ENCODE data around the gene ZBTB16.

The ZBTB16 gene

DNA sequence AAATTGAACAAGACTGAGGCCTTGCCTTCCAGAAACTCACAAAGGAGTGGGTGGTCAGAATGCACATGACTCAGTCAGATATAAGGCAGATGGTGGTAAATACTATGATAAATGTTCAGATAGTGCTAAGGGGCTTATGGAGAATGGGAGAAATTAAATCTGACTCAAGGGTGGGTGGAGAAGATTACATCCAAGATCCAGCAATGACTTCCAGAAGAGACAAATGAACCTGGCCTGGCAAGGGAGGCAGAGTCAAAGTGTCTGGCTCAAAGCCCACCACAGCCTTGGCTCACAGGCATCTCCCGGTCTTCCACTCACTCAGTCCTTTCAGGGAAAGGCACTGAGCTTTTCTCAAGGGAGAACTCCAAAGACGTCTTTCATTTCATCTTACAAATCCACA is 6.1 kb upstream of the ZBTB16 start:
- TF ChIP-seq, protein P1, sequence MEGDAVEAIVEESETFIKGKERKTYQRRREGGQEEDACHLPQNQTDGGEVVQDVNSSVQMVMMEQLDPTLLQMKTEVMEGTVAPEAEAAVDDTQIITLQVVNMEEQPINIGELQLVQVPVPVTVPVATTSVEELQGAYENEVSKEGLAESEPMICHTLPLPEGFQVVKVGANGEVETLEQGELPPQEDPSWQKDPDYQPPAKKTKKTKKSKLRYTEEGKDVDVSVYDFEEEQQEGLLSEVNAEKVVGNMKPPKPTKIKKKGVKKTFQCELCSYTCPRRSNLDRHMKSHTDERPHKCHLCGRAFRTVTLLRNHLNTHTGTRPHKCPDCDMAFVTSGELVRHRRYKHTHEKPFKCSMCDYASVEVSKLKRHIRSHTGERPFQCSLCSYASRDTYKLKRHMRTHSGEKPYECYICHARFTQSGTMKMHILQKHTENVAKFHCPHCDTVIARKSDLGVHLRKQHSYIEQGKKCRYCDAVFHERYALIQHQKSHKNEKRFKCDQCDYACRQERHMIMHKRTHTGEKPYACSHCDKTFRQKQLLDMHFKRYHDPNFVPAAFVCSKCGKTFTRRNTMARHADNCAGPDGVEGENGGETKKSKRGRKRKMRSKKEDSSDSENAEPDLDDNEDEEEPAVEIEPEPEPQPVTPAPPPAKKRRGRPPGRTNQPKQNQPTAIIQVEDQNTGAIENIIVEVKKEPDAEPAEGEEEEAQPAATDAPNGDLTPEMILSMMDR (IDR thresholded peaks at IDR 0.05), result no peak
- H3K4me2 ChIP-seq (ENCODE audit: low read length), result no peak overlapping the region
- H3K79me2 ChIP-seq, result no peaks in the 10 kb centered on the region
- no peak overlapping the region for H3K9ac ChIP-seq
- no peaks in the 10 kb centered on the region for H3K27me3 ChIP-seq (ENCODE audit: control insufficient read depth, insufficient read depth, low read length)
- no peak overlapping the region for H3K4me3 ChIP-seq (ENCODE audit: low read depth, low read length)
- no peak overlapping the region for H3K27ac ChIP-seq
- H3K36me3 ChIP-seq (ENCODE audit: control insufficient read depth, insufficient read depth, low read length), result no peaks in the 10 kb centered on the region
- H3K4me1 ChIP-seq, result no peaks in the 10 kb centered on the region
- no peak overlapping the region for H2AFZ ChIP-seq
- H3K9me3 ChIP-seq (ENCODE audit: control insufficient read depth, low read length), result no peaks in the 10 kb centered on the region

DNA sequence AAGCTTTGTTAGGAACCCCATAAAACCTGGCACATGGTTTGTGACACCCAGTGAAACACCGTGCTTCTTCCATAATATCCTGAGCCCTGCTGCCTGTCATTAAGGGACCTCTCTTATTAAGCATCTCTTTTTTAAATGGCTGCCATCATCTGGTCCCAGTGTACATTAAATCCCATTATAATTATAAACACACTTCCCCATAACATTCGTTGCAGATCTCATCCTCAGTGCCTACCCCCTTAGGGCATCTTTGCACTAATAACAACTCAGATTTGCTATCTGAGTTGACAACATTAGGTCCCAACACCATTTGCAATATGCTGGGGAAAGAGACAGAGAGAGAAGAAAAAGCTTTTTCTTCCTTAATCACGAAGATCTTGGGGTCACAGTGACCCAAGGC is 4.7 kb upstream of the ZBTB16 start:
- Histone ChIP-seq H3K9me3 (ENCODE audit: control insufficient read depth, low read length) (no peaks in the 10 kb centered on the region), H3K4me2 (ENCODE audit: low read length) (no peak overlapping the region), H3K27me3 (ENCODE audit: control insufficient read depth, insufficient read depth, low read length) (no peaks in the 10 kb centered on the region), H3K4me1 (no peaks in the 10 kb centered on the region), H3K79me2 (no peaks in the 10 kb centered on the region), H2AFZ (no peak overlapping the region), H3K36me3 (ENCODE audit: control insufficient read depth, insufficient read depth, low read length) (no peaks in the 10 kb centered on the region), H3K27ac (no peak overlapping the region), H3K9ac (no peak overlapping the region), H3K4me3 (ENCODE audit: low read depth, low read length) (no peak overlapping the region)
- TF ChIP-seq, protein P1 (IDR thresholded peaks at IDR 0.05), result no peak

DNA sequence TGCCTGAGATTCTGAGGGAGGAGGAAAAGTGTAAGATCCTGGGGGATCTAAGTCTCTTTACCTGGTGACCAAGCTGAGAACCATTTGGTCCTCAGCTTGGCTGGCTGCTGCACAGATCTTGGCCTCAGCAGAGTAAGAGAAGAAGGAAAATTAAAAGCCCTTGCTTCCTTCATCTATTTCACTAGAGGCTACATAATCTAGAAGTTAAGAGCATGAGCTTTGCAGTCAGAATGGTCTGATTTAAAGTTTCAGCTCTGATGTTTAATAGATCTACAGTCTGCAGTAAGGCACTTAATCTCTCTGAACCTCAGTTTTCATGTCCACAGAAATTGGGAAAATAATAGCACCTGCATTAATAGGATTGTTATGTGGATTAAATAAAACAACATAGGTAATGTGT is 3.1 kb upstream of the ZBTB16 start:
- Histone ChIP-seq H3K9me3 (ENCODE audit: control insufficient read depth, low read length) (no peaks in the 10 kb centered on the region), H3K9ac (no peak overlapping the region), H2AFZ (no peak overlapping the region), H3K36me3 (ENCODE audit: control insufficient read depth, insufficient read depth, low read length) (no peaks in the 10 kb centered on the region), H3K27ac (no peak overlapping the region), H3K27me3 (ENCODE audit: control insufficient read depth, insufficient read depth, low read length) (no peaks in the 10 kb centered on the region), H3K4me1 (no peaks in the 10 kb centered on the region), H3K4me2 (ENCODE audit: low read length) (no peak overlapping the region), H3K79me2 (no peaks in the 10 kb centered on the region), H3K4me3 (ENCODE audit: low read depth, low read length) (no peak overlapping the region)
- TF ChIP-seq, protein P1 (IDR thresholded peaks at IDR 0.05), result no peak

DNA sequence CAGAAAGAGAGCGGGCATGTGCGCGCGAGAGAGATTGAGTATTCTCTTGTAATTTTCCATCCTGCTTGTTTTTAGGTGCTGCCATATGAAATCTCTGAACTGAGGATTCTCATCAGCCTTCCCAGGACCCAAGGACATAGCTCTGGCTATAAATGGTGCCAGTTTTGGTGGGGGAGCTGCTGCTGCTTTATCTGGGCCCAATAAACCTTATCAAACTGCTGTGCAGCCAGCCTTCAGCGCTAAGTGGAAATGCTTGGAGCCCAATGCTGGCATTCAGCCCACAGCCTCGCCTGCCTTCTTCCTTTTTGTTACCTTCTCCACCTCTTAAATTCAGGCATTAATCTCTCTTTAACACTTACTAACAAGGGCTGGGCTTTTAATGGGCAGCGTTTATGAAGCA is 2.4 kb upstream of the ZBTB16 start:
- Histone ChIP-seq H3K4me3 (ENCODE audit: low read depth, low read length) (no peak overlapping the region), H3K4me1 (no peaks in the 10 kb centered on the region), H3K79me2 (peaks cover 3% of the 10 kb centered on the region), H3K27me3 (ENCODE audit: control insufficient read depth, insufficient read depth, low read length) (no peaks in the 10 kb centered on the region), H3K27ac (no peak overlapping the region), H3K9me3 (ENCODE audit: control insufficient read depth, low read length) (no peaks in the 10 kb centered on the region), H3K4me2 (ENCODE audit: low read length) (no peak overlapping the region), H3K36me3 (ENCODE audit: control insufficient read depth, insufficient read depth, low read length) (no peaks in the 10 kb centered on the region), H3K9ac (no peak overlapping the region), H2AFZ (no peak overlapping the region)
- TF ChIP-seq, protein P1 (IDR thresholded peaks at IDR 0.05), result no peak

DNA sequence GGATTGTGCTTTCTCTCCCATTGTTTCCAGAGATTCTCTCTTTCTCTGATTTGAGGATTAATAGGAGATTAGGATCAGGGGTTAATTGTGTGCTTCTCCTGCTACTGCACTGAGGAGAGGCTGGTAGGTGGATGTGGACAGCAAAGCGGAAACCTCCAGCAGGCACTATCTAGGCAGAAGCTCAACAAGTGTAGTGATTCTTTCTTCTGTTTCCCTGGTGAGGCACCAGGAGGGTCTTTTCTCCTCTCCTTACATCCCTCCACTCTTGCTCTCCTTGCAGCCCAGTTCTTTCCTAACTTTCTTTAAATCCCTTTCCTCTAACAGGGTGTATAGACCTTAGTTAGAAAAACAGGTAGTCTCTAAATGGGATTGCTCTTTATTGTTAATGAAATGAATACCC is 1.9 kb upstream of the ZBTB16 start:
- no peak overlapping the region for H3K4me3 ChIP-seq (ENCODE audit: low read depth, low read length)
- TF ChIP-seq, protein P1 (IDR thresholded peaks at IDR 0.05), result no peak

More for the DNA sequence above, 1.9 kb upstream of the ZBTB16 start:
- Histone ChIP-seq H3K4me2 (ENCODE audit: low read length) (no peak overlapping the region), H3K27ac (no peak overlapping the region), H3K36me3 (ENCODE audit: control insufficient read depth, insufficient read depth, low read length) (no peaks in the 10 kb centered on the region), H3K4me1 (no peaks in the 10 kb centered on the region), H2AFZ (no peak overlapping the region), H3K9ac (no peak overlapping the region), H3K9me3 (ENCODE audit: control insufficient read depth, low read length) (no peaks in the 10 kb centered on the region), H3K79me2 (peaks cover 7% of the 10 kb centered on the region), H3K27me3 (ENCODE audit: control insufficient read depth, insufficient read depth, low read length) (no peaks in the 10 kb centered on the region)

All from parathyroid adenoma (tissue), 2 donors.